ENCODE measurements around the gene S100A12.

DNA sequence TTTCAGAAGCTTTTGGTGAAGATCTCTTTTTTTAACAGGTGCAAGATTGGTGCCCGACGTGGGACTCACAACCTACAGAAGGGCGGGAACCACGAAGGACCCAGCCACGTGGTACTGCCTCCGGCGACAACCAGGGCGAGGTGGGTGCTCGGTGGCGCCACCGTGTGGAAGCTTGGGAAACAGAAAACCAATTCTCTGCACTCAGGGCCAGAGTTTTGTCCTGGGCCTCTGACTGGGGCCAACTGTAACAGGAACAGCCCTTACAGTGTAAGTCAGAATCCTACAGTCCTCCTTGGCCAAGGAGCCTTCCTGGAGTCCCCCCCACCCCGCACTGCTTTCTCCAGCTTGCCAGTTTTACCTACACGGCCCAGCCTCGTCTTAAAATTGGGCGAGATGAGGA, 29.3 kb upstream of the S100A12 start:
- TF ChIP-seq POLR2AphosphoS5 (IDR thresholded peaks at IDR 0.05) (peak; percentile 22 to 68 (median 22)), POLR2A (IDR thresholded peaks at IDR 0.05) (no peak)
- TF ChIP-seq, protein P1, sequence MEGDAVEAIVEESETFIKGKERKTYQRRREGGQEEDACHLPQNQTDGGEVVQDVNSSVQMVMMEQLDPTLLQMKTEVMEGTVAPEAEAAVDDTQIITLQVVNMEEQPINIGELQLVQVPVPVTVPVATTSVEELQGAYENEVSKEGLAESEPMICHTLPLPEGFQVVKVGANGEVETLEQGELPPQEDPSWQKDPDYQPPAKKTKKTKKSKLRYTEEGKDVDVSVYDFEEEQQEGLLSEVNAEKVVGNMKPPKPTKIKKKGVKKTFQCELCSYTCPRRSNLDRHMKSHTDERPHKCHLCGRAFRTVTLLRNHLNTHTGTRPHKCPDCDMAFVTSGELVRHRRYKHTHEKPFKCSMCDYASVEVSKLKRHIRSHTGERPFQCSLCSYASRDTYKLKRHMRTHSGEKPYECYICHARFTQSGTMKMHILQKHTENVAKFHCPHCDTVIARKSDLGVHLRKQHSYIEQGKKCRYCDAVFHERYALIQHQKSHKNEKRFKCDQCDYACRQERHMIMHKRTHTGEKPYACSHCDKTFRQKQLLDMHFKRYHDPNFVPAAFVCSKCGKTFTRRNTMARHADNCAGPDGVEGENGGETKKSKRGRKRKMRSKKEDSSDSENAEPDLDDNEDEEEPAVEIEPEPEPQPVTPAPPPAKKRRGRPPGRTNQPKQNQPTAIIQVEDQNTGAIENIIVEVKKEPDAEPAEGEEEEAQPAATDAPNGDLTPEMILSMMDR (IDR thresholded peaks at IDR 0.05 in 8 of 11, conservative IDR thresholded peaks at IDR 0.05 in 3 of 11): peak; percentile 23 to 82 (median 59)
